GM23338 (cell line): Measurements from ENCODE around the gene CD164. TPM values are rescaled to one million over a fixed set of nuclear protein-coding genes. Genes with fewer than 3 reads are reported as not detected.

Experiments
- ATAC-seq: fragments of 200-7000 bp; cut with Tn5 transposase; 3 replicates; pipeline ENCODE4 v1.9.1; 2020
- DNase-seq: peaks from one replicate; pipeline ENCODE4 v3.0.0-alpha.2; 2015; ENCODE audit warnings: low spot score
- H2AFZ ChIP-seq: fragments of 200-600 bp; sonication (generic); 2 replicates; pipeline ENCODE4 v1.8.0; 2016; ENCODE audit warnings: antibody characterized with exemption, mild to moderate bottlenecking, moderate library complexity
- H3F3A ChIP-seq: fragments of 200-600 bp; sonication (generic); replicated peaks from 2 replicates; pipeline ENCODE4 v1.8.0; 2017; ENCODE audit warnings: antibody characterized with exemption, mixed run types, low read depth
- H3K27ac ChIP-seq: fragments of 200-600 bp; sonication (generic); 2 replicates; pipeline ENCODE4 v1.6.1; 2016; ENCODE audit warnings: low read depth
- H3K27me3 ChIP-seq: fragments of 200-600 bp; sonication (generic); 2 replicates; pipeline ENCODE4 v1.8.0; 2016; ENCODE audit warnings: mild to moderate bottlenecking, mixed run types, moderate library complexity; ENCODE audit not compliant: insufficient read depth
- H3K36me3 ChIP-seq: fragments of 200-600 bp; sonication (generic); 2 replicates; pipeline ENCODE4 v1.8.0; 2016; ENCODE audit warnings: mild to moderate bottlenecking; ENCODE audit not compliant: insufficient read depth
- H3K4me1 ChIP-seq: fragments of 200-600 bp; sonication (generic); 2 replicates; pipeline ENCODE4 v1.8.0; 2016; ENCODE audit warnings: mild to moderate bottlenecking, moderate library complexity; ENCODE audit not compliant: insufficient read depth
- H3K4me2 ChIP-seq: fragments of 200-600 bp; sonication (generic); 2 replicates; pipeline ENCODE4 v1.7.1; 2017; ENCODE audit warnings: mixed run types
- H3K4me3 ChIP-seq: fragments of 200-600 bp; sonication (generic); 2 replicates; pipeline ENCODE4 v1.6.1; 2016; ENCODE audit warnings: mixed run types
- H3K79me2 ChIP-seq: fragments of 200-600 bp; sonication (generic); replicated peaks from 2 replicates; pipeline ENCODE4 v1.8.0; 2017; ENCODE audit warnings: mild to moderate bottlenecking; ENCODE audit not compliant: insufficient read depth
- H3K9me2 ChIP-seq: fragments of 200-600 bp; sonication (generic); 2 replicates; pipeline ENCODE4 v1.8.0; 2017; ENCODE audit not compliant: insufficient read depth
- H4K20me1 ChIP-seq: fragments of 200-600 bp; sonication (generic); replicated peaks from 2 replicates; pipeline ENCODE4 v1.8.0; 2017; ENCODE audit warnings: mild to moderate bottlenecking; ENCODE audit not compliant: insufficient read depth
- H3K27ac Mint-ChIP-seq: 2 replicates; pipeline ENCODE4 v1.8.0; 2020; ENCODE audit warnings: inconsistent platforms, mild to moderate bottlenecking, moderate library complexity, mixed read lengths
- H3K27me3 Mint-ChIP-seq: 3 replicates; pipeline ENCODE4 v1.8.0; 2022; ENCODE audit warnings: low read depth, mild to moderate bottlenecking, moderate library complexity, mixed read lengths, inconsistent platforms; ENCODE audit not compliant: insufficient read depth, poor library complexity
- H3K36me3 Mint-ChIP-seq: 3 replicates; pipeline ENCODE4 v1.8.0; 2021; ENCODE audit warnings: low read depth, mild to moderate bottlenecking, inconsistent platforms, moderate library complexity, mixed read lengths
- H3K4me1 Mint-ChIP-seq: 3 replicates; pipeline ENCODE4 v1.8.0; 2020; ENCODE audit warnings: mild to moderate bottlenecking, inconsistent platforms, mixed read lengths
- H3K4me3 Mint-ChIP-seq: 3 replicates; pipeline ENCODE4 v1.8.0; 2021; ENCODE audit warnings: moderate library complexity, mild to moderate bottlenecking, inconsistent platforms, mixed read lengths
- H3K9me3 Mint-ChIP-seq: 3 replicates; pipeline ENCODE4 v1.8.0; 2020; ENCODE audit warnings: moderate library complexity, mild to moderate bottlenecking, inconsistent platforms, mixed read lengths
- CREB1 ChIP-seq: fragments of 250-450 bp; sonication (Bioruptor Pico); IDR thresholded peaks from 2 replicates; pipeline ENCODE4 v1.5.0; 2020; ENCODE audit warnings: low read depth, mild to moderate bottlenecking, moderate library complexity
- EZH2 ChIP-seq: fragments of 200-600 bp; sonication (generic); IDR thresholded peaks from one replicate; pipeline ENCODE4 v1.8.0; 2017; ENCODE audit warnings: antibody characterized with exemption, mild to moderate bottlenecking, low read depth; ENCODE audit not compliant: unreplicated experiment
- EZH2phosphoT487 ChIP-seq: fragments of 200-600 bp; sonication (generic); IDR thresholded peaks from one replicate; pipeline ENCODE4 v1.8.1; 2018; ENCODE audit warnings: antibody characterized with exemption; ENCODE audit not compliant: unreplicated experiment
- JUNB ChIP-seq: IDR thresholded peaks from one replicate; pipeline ENCODE4 v1.6.1; 2016; ENCODE audit warnings: antibody characterized with exemption; ENCODE audit not compliant: unreplicated experiment
- NANOG ChIP-seq: IDR thresholded peaks from 2 replicates; pipeline ENCODE4 v1.6.1; 2016; ENCODE audit warnings: antibody characterized with exemption, borderline replicate concordance
- POLR2AphosphoS5 ChIP-seq: IDR thresholded peaks from 2 replicates; pipeline ENCODE4 v1.6.1; 2016; ENCODE audit warnings: antibody characterized with exemption, low read depth
- STAT1 ChIP-seq: IDR thresholded peaks from one replicate; pipeline ENCODE4 v1.6.1; 2016; ENCODE audit warnings: antibody characterized with exemption; ENCODE audit not compliant: unreplicated experiment
- ZNF331 ChIP-seq: fragments of 250-450 bp; sonication (Bioruptor Pico); IDR thresholded peaks from 2 replicates; pipeline ENCODE4 v1.5.0; 2020; ENCODE audit warnings: low read depth, mild to moderate bottlenecking, moderate library complexity
- polyA plus RNA-seq: library from polyadenylated mRNA; unstranded; fragments of >200 nt; fragmentation: Nextera tagmentation; extraction: Ambion mirVana; gene quantifications from 2 replicates; pipeline ENCODE4 v1.2.1, GENCODE V29; 2016
- total RNA-seq: library from RNA; depleted of rRNA; stranded (reverse); fragments of >200 nt; shearing (Covaris generic); gene quantifications from 2 replicates; pipeline ENCODE4 v1.2.3, GENCODE V29; 2014
- TF ChIP-seq, protein P1 (sequence below): IDR thresholded peaks from one replicate; pipeline ENCODE4 v1.6.1; 2018; ENCODE audit warnings: antibody characterized with exemption; ENCODE audit not compliant: unreplicated experiment
- TF ChIP-seq, protein P2 (sequence below), 2 experiments: fragments of 200-600 bp in 1 of 2; sonication (generic) in 1 of 2; conservative IDR thresholded peaks; 2 replicates each; pipeline versions ENCODE4 v1.5.1 to v1.6.1; 2016 to 2017; ENCODE audit warnings: antibody characterized with exemption in 2 of 2, low read depth in 2 of 2, mild to moderate bottlenecking in 2 of 2, moderate library complexity in 1 of 2
- TF ChIP-seq, protein P3 (sequence below): IDR thresholded peaks from 2 replicates; pipeline ENCODE4 v1.6.1; 2016; ENCODE audit warnings: antibody characterized with exemption

Gene CD164
- total and polyA plus RNA-seq, 2 experiments from 2014 or later: 81.0 to 83.8 TPM

DNA sequence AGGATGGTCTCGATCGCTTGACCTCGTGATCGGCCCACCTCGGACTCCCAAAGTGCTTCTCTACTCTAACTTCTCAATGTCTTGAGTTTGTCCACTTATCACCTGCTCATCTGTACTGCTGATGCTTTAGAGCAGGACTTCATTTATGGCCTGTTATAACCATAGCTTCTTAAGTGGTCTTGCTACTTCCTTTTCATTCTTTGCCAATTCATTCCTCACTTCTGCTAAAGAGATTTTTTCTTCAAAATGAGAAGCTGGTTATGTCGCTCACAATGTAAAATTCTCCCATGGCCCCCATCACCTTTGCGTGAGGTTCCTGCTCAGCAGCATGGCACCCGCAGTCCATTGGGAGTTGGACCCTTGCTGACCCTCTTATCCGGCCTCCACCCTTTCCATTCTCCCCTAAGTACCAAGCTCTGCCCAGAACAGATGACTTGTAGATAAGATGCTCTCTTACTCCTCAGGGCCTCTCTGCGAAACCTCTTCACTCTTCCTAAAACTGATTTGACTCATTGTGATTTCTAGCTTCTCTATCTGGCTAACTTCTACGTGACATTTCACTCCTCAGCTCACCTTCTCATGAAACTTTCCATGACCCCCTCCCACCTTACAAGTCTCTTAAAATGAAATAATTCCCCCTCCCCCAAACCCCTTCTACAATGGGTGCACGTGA, 13.9 kb upstream of the CD164 start (continued):
- TF ChIP-seq JUNB: no peak
- TF ChIP-seq NANOG: no peak
- TF ChIP-seq, protein P1, sequence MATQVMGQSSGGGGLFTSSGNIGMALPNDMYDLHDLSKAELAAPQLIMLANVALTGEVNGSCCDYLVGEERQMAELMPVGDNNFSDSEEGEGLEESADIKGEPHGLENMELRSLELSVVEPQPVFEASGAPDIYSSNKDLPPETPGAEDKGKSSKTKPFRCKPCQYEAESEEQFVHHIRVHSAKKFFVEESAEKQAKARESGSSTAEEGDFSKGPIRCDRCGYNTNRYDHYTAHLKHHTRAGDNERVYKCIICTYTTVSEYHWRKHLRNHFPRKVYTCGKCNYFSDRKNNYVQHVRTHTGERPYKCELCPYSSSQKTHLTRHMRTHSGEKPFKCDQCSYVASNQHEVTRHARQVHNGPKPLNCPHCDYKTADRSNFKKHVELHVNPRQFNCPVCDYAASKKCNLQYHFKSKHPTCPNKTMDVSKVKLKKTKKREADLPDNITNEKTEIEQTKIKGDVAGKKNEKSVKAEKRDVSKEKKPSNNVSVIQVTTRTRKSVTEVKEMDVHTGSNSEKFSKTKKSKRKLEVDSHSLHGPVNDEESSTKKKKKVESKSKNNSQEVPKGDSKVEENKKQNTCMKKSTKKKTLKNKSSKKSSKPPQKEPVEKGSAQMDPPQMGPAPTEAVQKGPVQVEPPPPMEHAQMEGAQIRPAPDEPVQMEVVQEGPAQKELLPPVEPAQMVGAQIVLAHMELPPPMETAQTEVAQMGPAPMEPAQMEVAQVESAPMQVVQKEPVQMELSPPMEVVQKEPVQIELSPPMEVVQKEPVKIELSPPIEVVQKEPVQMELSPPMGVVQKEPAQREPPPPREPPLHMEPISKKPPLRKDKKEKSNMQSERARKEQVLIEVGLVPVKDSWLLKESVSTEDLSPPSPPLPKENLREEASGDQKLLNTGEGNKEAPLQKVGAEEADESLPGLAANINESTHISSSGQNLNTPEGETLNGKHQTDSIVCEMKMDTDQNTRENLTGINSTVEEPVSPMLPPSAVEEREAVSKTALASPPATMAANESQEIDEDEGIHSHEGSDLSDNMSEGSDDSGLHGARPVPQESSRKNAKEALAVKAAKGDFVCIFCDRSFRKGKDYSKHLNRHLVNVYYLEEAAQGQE: no peak
- TF ChIP-seq, protein P2, sequence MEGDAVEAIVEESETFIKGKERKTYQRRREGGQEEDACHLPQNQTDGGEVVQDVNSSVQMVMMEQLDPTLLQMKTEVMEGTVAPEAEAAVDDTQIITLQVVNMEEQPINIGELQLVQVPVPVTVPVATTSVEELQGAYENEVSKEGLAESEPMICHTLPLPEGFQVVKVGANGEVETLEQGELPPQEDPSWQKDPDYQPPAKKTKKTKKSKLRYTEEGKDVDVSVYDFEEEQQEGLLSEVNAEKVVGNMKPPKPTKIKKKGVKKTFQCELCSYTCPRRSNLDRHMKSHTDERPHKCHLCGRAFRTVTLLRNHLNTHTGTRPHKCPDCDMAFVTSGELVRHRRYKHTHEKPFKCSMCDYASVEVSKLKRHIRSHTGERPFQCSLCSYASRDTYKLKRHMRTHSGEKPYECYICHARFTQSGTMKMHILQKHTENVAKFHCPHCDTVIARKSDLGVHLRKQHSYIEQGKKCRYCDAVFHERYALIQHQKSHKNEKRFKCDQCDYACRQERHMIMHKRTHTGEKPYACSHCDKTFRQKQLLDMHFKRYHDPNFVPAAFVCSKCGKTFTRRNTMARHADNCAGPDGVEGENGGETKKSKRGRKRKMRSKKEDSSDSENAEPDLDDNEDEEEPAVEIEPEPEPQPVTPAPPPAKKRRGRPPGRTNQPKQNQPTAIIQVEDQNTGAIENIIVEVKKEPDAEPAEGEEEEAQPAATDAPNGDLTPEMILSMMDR (conservative IDR thresholded peaks at IDR 0.05; ENCODE audit: low read depth in 2 of 2): no peak
- TF ChIP-seq, protein P3, sequence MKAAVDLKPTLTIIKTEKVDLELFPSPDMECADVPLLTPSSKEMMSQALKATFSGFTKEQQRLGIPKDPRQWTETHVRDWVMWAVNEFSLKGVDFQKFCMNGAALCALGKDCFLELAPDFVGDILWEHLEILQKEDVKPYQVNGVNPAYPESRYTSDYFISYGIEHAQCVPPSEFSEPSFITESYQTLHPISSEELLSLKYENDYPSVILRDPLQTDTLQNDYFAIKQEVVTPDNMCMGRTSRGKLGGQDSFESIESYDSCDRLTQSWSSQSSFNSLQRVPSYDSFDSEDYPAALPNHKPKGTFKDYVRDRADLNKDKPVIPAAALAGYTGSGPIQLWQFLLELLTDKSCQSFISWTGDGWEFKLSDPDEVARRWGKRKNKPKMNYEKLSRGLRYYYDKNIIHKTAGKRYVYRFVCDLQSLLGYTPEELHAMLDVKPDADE: no peak
- no peak for TF ChIP-seq EZH2
- no peak for TF ChIP-seq EZH2phosphoT487
- TF ChIP-seq ZNF331 (CRISPR knock-in tag): no peak
- no peak for TF ChIP-seq STAT1

DNA sequence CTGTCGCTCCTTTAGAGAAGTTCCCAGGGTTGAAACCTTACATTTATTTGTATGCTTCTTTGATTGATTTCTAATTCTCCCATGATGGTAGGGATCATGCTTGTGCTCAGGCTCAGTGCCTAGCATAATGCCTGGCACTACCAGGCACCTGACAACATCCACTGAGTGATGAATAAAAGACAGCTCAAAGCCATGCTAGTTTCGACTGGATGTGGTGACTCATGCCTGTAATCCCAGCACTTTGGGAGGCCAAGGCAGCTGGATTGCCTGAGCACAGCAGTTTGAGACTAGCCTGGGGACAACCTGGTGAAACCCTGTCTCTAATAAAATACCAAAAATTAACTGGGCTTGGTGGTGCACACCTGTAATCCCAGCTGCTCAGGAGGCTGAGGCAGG, 11.6 kb upstream of the CD164 start:
- Mint-ChIP-seq H3K27me3 (peaks cover 4% of the 10 kb centered on the region), H3K4me3 (no peak overlapping the region), H3K4me1 (no peaks in the 10 kb centered on the region), H3K27ac (no peak overlapping the region), H3K9me3 (no peaks in the 10 kb centered on the region), H3K36me3 (no peaks in the 10 kb centered on the region)
- ATAC-seq: no peak
- no peak for DNase-seq
- no peaks in the 10 kb centered on the region for H3K36me3 ChIP-seq
- no peak overlapping the region for H3K27ac ChIP-seq
- H3K4me1 ChIP-seq: no peaks in the 10 kb centered on the region
- no peak overlapping the region for H3K4me2 ChIP-seq
- no peaks in the 10 kb centered on the region for H3K79me2 ChIP-seq
- H3K27me3 ChIP-seq: no peaks in the 10 kb centered on the region
- H3K4me3 ChIP-seq: no peak overlapping the region
- H3K9me2 ChIP-seq: no peaks in the 10 kb centered on the region
- H3F3A ChIP-seq: no peaks in the 10 kb centered on the region
- H2AFZ ChIP-seq: no peak overlapping the region
- H4K20me1 ChIP-seq: no peaks in the 10 kb centered on the region
- TF ChIP-seq, protein P3: no peak
- TF ChIP-seq POLR2AphosphoS5 (no peak), CREB1 (no peak)
- TF ChIP-seq, protein P1: no peak
